GM12878 (cell line): ENCODE results near the gene FGFR4. TPM values are rescaled to one million over a fixed set of nuclear protein-coding genes. Genes with fewer than 3 reads are reported as not detected.

ENCODE experiments used
- ASH2L ChIP-seq: fragments of 300-600, 200-600 bp; sonication (generic); IDR thresholded peaks from 2 replicates; pipeline ENCODE4 v1.6.1; 2017; ENCODE audit warnings: low read depth, mild to moderate bottlenecking, borderline replicate concordance
- CBX3 ChIP-seq: fragments of 200-600 bp; sonication (generic); IDR thresholded peaks from 2 replicates; pipeline ENCODE4 v1.6.1; 2016; ENCODE audit warnings: low read depth, borderline replicate concordance
- DPF2 ChIP-seq: fragments of 450-650 bp; IDR thresholded peaks from 2 replicates; pipeline ENCODE4 v1.6.1; 2017; ENCODE audit warnings: mild to moderate bottlenecking
- HDAC2 ChIP-seq: fragments of 200-600 bp; sonication (generic); IDR thresholded peaks from 2 replicates; pipeline ENCODE4 v1.6.1; 2017
- POLR2AphosphoS2 ChIP-seq: IDR thresholded peaks from 2 replicates; pipeline ENCODE4 v1.6.1; 2011; ENCODE audit warnings: low read depth, mild to moderate bottlenecking, low read length, improper control_type of control experiment, moderate library complexity
- STAT1 ChIP-seq: fragments of 450-650 bp; conservative IDR thresholded peaks from 2 replicates; pipeline ENCODE4 v1.6.1; 2014; ENCODE audit warnings: antibody characterized with exemption, mild to moderate bottlenecking
- polyA plus RNA-seq, 11 experiments: library from polyadenylated mRNA; depleted of rRNA in 4 of 11; unstranded in 6 of 11; stranded (reverse) in 5 of 11; fragments of >200 nt; fragmentation: Nextera tagmentation in 4 of 11; fragmentation: Illumina TruSeq in 1 of 11; extraction: Ambion mirVana in 4 of 11; extraction: Trizol in 1 of 11; gene quantifications; 1 replicate in 1 of 11; 2 replicates in 10 of 11; pipeline versions ENCODE4 v1.2.1 to v1.2.3, GENCODE V29; 2011 to 2016; ENCODE audit warnings: inconsistent platforms in 2 of 11, missing spikeins in 2 of 11, low read depth in 1 of 11
- total RNA-seq, 4 experiments: library from RNA; depleted of rRNA in 3 of 4; stranded (reverse); fragments of >200 nt in 3 of 4; fragmentation: Illumina TruSeq in 1 of 4; extraction: Trizol in 1 of 4; gene quantifications; 2 replicates each; pipeline versions ENCODE4 v1.2.1 to v1.2.3, GENCODE V29; 2013 to 2021
- TF ChIP-seq, protein P1 (sequence below): fragments of 450-650 bp; formaldehyde crosslinking; IDR thresholded peaks from 2 replicates; pipeline ENCODE4 v1.4.0; 2022; ENCODE audit warnings: mild to moderate bottlenecking, moderate library complexity
- TF ChIP-seq, protein P2 (sequence below): fragments of 450-650 bp; IDR thresholded peaks from 2 replicates; pipeline ENCODE4 v1.6.1; 2017; ENCODE audit warnings: antibody characterized with exemption, mild to moderate bottlenecking, moderate library complexity
- TF ChIP-seq, protein P3 (sequence below): fragments of 450-650 bp; formaldehyde crosslinking; IDR thresholded peaks from 2 replicates; pipeline ENCODE4 v1.5.0; 2022; ENCODE audit warnings: mild to moderate bottlenecking, missing genetic modification characterization

The FGFR4 gene
- total and polyA plus RNA-seq, 10 of the 15 experiments (the other 5 are each of a cell fraction or from before 2014, with no cell fraction given): 0.17 to 0.77 (median 0.28) TPM; not detected in 5

DNA sequence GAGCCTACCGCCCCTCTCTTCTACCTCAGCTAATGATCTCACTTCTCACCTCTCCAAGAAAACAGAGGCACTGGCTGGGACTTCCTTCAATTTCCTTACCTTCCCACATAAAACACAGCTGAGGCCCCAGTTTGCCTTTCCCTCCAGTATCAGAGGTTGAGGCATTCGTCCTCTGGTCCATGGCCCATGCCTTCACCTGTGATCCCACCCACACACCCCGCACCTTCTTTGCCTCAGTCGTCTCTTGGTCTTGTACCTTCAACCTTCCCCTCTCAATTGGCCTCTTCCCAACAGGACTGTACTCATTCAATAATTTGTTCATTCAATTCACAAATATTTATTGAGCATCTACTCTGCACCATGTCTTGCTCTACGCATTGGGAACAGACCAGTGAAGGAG, 35.9 kb downstream of the FGFR4 start (continued):
- TF ChIP-seq, protein P1, sequence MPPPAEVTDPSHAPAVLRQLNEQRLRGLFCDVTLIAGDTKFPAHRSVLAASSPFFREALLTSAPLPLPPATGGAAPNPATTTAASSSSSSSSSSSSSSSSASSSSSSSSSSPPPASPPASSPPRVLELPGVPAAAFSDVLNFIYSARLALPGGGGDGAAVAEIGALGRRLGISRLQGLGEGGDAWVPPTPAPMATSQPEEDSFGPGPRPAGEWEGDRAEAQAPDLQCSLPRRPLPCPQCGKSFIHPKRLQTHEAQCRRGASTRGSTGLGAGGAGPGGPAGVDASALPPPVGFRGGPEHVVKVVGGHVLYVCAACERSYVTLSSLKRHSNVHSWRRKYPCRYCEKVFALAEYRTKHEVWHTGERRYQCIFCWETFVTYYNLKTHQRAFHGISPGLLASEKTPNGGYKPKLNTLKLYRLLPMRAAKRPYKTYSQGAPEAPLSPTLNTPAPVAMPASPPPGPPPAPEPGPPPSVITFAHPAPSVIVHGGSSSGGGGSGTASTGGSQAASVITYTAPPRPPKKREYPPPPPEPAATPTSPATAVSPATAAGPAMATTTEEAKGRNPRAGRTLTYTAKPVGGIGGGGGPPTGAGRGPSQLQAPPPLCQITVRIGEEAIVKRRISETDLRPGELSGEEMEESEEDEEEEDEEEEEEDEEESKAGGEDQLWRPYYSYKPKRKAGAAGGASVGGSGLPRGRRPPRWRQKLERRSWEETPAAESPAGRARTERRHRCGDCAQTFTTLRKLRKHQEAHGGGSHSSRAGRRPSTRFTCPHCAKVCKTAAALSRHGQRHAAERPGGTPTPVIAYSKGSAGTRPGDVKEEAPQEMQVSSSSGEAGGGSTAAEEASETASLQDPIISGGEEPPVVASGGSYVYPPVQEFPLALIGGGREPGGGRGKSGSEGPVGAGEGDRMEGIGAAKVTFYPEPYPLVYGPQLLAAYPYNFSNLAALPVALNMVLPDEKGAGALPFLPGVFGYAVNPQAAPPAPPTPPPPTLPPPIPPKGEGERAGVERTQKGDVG (CRISPR knock-in tag): no peak
- TF ChIP-seq CBX3 (no peak), DPF2 (no peak), STAT1 (no peak), HDAC2 (no peak), POLR2AphosphoS2 (no peak), ASH2L (no peak)
- TF ChIP-seq, protein P2, sequence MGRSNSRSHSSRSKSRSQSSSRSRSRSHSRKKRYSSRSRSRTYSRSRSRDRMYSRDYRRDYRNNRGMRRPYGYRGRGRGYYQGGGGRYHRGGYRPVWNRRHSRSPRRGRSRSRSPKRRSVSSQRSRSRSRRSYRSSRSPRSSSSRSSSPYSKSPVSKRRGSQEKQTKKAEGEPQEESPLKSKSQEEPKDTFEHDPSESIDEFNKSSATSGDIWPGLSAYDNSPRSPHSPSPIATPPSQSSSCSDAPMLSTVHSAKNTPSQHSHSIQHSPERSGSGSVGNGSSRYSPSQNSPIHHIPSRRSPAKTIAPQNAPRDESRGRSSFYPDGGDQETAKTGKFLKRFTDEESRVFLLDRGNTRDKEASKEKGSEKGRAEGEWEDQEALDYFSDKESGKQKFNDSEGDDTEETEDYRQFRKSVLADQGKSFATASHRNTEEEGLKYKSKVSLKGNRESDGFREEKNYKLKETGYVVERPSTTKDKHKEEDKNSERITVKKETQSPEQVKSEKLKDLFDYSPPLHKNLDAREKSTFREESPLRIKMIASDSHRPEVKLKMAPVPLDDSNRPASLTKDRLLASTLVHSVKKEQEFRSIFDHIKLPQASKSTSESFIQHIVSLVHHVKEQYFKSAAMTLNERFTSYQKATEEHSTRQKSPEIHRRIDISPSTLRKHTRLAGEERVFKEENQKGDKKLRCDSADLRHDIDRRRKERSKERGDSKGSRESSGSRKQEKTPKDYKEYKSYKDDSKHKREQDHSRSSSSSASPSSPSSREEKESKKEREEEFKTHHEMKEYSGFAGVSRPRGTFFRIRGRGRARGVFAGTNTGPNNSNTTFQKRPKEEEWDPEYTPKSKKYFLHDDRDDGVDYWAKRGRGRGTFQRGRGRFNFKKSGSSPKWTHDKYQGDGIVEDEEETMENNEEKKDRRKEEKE: no peak
- TF ChIP-seq, protein P3, sequence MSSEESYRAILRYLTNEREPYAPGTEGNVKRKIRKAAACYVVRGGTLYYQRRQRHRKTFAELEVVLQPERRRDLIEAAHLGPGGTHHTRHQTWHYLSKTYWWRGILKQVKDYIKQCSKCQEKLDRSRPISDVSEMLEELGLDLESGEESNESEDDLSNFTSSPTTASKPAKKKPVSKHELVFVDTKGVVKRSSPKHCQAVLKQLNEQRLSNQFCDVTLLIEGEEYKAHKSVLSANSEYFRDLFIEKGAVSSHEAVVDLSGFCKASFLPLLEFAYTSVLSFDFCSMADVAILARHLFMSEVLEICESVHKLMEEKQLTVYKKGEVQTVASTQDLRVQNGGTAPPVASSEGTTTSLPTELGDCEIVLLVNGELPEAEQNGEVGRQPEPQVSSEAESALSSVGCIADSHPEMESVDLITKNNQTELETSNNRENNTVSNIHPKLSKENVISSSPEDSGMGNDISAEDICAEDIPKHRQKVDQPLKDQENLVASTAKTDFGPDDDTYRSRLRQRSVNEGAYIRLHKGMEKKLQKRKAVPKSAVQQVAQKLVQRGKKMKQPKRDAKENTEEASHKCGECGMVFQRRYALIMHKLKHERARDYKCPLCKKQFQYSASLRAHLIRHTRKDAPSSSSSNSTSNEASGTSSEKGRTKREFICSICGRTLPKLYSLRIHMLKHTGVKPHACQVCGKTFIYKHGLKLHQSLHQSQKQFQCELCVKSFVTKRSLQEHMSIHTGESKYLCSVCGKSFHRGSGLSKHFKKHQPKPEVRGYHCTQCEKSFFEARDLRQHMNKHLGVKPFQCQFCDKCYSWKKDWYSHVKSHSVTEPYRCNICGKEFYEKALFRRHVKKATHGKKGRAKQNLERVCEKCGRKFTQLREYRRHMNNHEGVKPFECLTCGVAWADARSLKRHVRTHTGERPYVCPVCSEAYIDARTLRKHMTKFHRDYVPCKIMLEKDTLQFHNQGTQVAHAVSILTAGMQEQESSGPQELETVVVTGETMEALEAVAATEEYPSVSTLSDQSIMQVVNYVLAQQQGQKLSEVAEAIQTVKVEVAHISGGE (CRISPR knock-in tag): no peak
